DND-41 (cell line): Measurements from ENCODE around the gene AVL9.

Experiments used
- ATAC-seq: fragments of 200-7000 bp; cut with Tn5 transposase; 3 replicates; pipeline ENCODE4 v1.9.1; 2021; ENCODE audit warnings: low read depth; ENCODE audit not compliant: insufficient read depth
- DNase-seq: peaks from one replicate; pipeline ENCODE4 v3.0.0-alpha.2; 2020
- H2AFZ ChIP-seq: 2 replicates; pipeline ENCODE4 v1.6.0; 2012; ENCODE audit warnings: low read depth, low read length
- H3K27ac ChIP-seq: 2 replicates; pipeline ENCODE4 v1.5.1; 2012; ENCODE audit warnings: low read length, inconsistent platforms
- H3K27me3 ChIP-seq: fragments of 200-600 bp; sonication (generic); 2 replicates; pipeline ENCODE4 v1.6.0; 2012; ENCODE audit warnings: low read length, mild to moderate bottlenecking, inconsistent platforms; ENCODE audit not compliant: insufficient read depth, poor library complexity
- H3K36me3 ChIP-seq: 2 replicates; pipeline ENCODE4 v1.5.1; 2012; ENCODE audit warnings: low read length, inconsistent platforms; ENCODE audit not compliant: insufficient read depth
- H3K4me1 ChIP-seq: 2 replicates; pipeline ENCODE4 v1.5.1; 2012; ENCODE audit warnings: mild to moderate bottlenecking, low read length; ENCODE audit not compliant: insufficient read depth
- H3K4me2 ChIP-seq: 2 replicates; pipeline ENCODE4 v1.6.0; 2012; ENCODE audit warnings: mild to moderate bottlenecking, moderate library complexity, low read length, inconsistent platforms; ENCODE audit not compliant: insufficient read depth
- H3K4me3 ChIP-seq, 2 experiments: fragments of 200-600 bp in 1 of 2; shearing (Covaris generic) in 1 of 2; 2 replicates each; pipeline ENCODE4 v1.5.1; 2012 to 2016; ENCODE audit warnings: inconsistent platforms in 2 of 2, low read length in 2 of 2, mild to moderate bottlenecking in 2 of 2, low read depth in 1 of 2, moderate library complexity in 1 of 2
- H3K79me2 ChIP-seq: 2 replicates; pipeline ENCODE4 v1.6.0; 2012; ENCODE audit warnings: low read length, inconsistent platforms; ENCODE audit not compliant: insufficient read depth
- H3K9ac ChIP-seq: 2 replicates; pipeline ENCODE4 v1.6.0; 2012; ENCODE audit warnings: low read depth, mild to moderate bottlenecking, inconsistent platforms, low read length, moderate library complexity
- H3K9me3 ChIP-seq: 2 replicates; pipeline ENCODE4 v1.5.1; 2012; ENCODE audit warnings: low read length, moderate library complexity, mild to moderate bottlenecking, inconsistent platforms; ENCODE audit not compliant: insufficient read depth, severe bottlenecking
- H4K20me1 ChIP-seq: 2 replicates; pipeline ENCODE4 v1.6.0; 2012; ENCODE audit warnings: low read length; ENCODE audit not compliant: insufficient read depth
- EZH2 ChIP-seq: IDR thresholded peaks from 3 replicates; pipeline ENCODE4 v1.6.1; 2012; ENCODE audit warnings: borderline replicate concordance, low read depth, mild to moderate bottlenecking, moderate library complexity, low read length, inconsistent platforms; ENCODE audit not compliant: severe bottlenecking
- TF ChIP-seq, protein P1 (sequence below): IDR thresholded peaks from 2 replicates; pipeline ENCODE4 v1.5.1; 2012; ENCODE audit warnings: borderline replicate concordance, low read length, moderate library complexity, mild to moderate bottlenecking; ENCODE audit not compliant: poor library complexity, severe bottlenecking; ENCODE audit errors: extremely low read depth

The AVL9 gene

GRCh38 chr7:32560075-32560474 is 64.8 kb downstream of the AVL9 start:
- no peak for ATAC-seq
- no peak overlapping the region for H3K9ac ChIP-seq
- no peaks in the 10 kb centered on the region for H3K4me1 ChIP-seq
- no peak overlapping the region for H3K4me3 ChIP-seq
- H3K27me3 ChIP-seq = no peaks in the 10 kb centered on the region
- H3K9me3 ChIP-seq = no peaks in the 10 kb centered on the region
- H3K79me2 ChIP-seq = no peaks in the 10 kb centered on the region
- no peak for DNase-seq
- H3K27ac ChIP-seq = no peak overlapping the region
- peaks cover 61% of the 10 kb centered on the region for H3K36me3 ChIP-seq
- TF ChIP-seq EZH2 = no peak
- TF ChIP-seq, protein P1, sequence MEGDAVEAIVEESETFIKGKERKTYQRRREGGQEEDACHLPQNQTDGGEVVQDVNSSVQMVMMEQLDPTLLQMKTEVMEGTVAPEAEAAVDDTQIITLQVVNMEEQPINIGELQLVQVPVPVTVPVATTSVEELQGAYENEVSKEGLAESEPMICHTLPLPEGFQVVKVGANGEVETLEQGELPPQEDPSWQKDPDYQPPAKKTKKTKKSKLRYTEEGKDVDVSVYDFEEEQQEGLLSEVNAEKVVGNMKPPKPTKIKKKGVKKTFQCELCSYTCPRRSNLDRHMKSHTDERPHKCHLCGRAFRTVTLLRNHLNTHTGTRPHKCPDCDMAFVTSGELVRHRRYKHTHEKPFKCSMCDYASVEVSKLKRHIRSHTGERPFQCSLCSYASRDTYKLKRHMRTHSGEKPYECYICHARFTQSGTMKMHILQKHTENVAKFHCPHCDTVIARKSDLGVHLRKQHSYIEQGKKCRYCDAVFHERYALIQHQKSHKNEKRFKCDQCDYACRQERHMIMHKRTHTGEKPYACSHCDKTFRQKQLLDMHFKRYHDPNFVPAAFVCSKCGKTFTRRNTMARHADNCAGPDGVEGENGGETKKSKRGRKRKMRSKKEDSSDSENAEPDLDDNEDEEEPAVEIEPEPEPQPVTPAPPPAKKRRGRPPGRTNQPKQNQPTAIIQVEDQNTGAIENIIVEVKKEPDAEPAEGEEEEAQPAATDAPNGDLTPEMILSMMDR = no peak
- no peaks in the 10 kb centered on the region for H4K20me1 ChIP-seq
- H3K4me2 ChIP-seq = no peak overlapping the region
- H2AFZ ChIP-seq = no peak overlapping the region

GRCh38 chr7:32561613-32562012 is 66.3 kb downstream of the AVL9 start:
- H3K79me2 ChIP-seq = no peaks in the 10 kb centered on the region
- TF ChIP-seq, protein P1 = no peak
- no peak for TF ChIP-seq EZH2
- no peaks in the 10 kb centered on the region for H4K20me1 ChIP-seq
- peaks cover 56% of the 10 kb centered on the region for H3K36me3 ChIP-seq
- no peak overlapping the region for H3K27ac ChIP-seq
- H3K4me3 ChIP-seq = no peak overlapping the region
- H3K9me3 ChIP-seq = no peaks in the 10 kb centered on the region
- H3K27me3 ChIP-seq = no peaks in the 10 kb centered on the region
- no peak overlapping the region for H3K9ac ChIP-seq
- H3K4me1 ChIP-seq = no peaks in the 10 kb centered on the region
- ATAC-seq (no peak), DNase-seq (no peak)
- no peak overlapping the region for H3K4me2 ChIP-seq
- H2AFZ ChIP-seq = no peak overlapping the region

DNA sequence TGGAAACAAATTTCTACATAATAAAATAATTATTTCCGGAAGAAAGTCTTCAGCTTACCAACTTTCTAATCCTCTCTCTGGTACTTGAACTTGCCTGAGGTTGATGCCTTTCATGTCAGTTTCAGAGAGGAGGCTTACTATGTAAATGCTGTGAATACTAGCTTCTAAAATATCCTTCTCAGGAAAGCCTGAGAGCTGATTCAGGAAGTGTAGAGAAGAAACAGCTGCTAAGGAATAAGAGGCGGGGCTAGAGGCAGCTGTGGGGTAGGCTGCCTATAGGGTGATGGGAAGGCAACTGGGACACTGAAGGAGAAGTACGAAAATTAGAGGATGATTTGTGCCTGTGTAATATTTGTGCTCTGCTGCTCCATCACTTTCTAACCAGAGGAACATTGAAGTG is 69.3 kb downstream of the AVL9 start:
- no peaks in the 10 kb centered on the region for H3K9me3 ChIP-seq
- no peak for DNase-seq
- no peak overlapping the region for H3K4me2 ChIP-seq
- H3K79me2 ChIP-seq = no peaks in the 10 kb centered on the region
- no peak overlapping the region for H2AFZ ChIP-seq
- no peaks in the 10 kb centered on the region for H3K27me3 ChIP-seq
- H3K36me3 ChIP-seq = peaks cover 40% of the 10 kb centered on the region
- H4K20me1 ChIP-seq = no peaks in the 10 kb centered on the region
- TF ChIP-seq, protein P1 = no peak
- no peak for TF ChIP-seq EZH2
- no peak overlapping the region for H3K27ac ChIP-seq
- H3K4me1 ChIP-seq = no peaks in the 10 kb centered on the region
- no peak for ATAC-seq
- H3K9ac ChIP-seq = no peak overlapping the region
- no peak overlapping the region for H3K4me3 ChIP-seq
